HEK293 (cell line): ENCODE data around the gene EXOSC7.

Experiments used
- BCL11A ChIP-seq: fragments of 450-650 bp; formaldehyde crosslinking; IDR thresholded peaks from 2 replicates; pipeline ENCODE4 v1.5.1; 2016; ENCODE audit warnings: low read depth, missing biosample characterization, missing genetic modification characterization
- EGR2 ChIP-seq: fragments of 450-650 bp; formaldehyde crosslinking; IDR thresholded peaks from 2 replicates; pipeline ENCODE4 v1.5.1; 2016; ENCODE audit warnings: low read depth, missing biosample characterization, missing genetic modification characterization
- FEZF1 ChIP-seq: fragments of 450-650 bp; formaldehyde crosslinking; IDR thresholded peaks from 2 replicates; pipeline ENCODE4 v1.5.1; 2016; ENCODE audit warnings: missing biosample characterization, missing genetic modification characterization
- HOXC10 ChIP-seq: sonication (generic); formaldehyde crosslinking; IDR thresholded peaks from 2 replicates; pipeline ENCODE4 v1.8.1; 2023; ENCODE audit warnings: mild to moderate bottlenecking, missing genetic modification reagents
- KLF1 ChIP-seq: fragments of 450-650 bp; formaldehyde crosslinking; IDR thresholded peaks from 2 replicates; pipeline ENCODE4 v1.5.1; 2016; ENCODE audit warnings: missing biosample characterization, missing genetic modification characterization
- KLF8 ChIP-seq: fragments of 450-650 bp; formaldehyde crosslinking; IDR thresholded peaks from 2 replicates; pipeline ENCODE4 v1.5.1; 2016; ENCODE audit warnings: missing biosample characterization, missing genetic modification characterization
- MZF1 ChIP-seq: fragments of 450-650 bp; formaldehyde crosslinking; IDR thresholded peaks from 2 replicates; pipeline ENCODE4 v1.5.1; 2017; ENCODE audit warnings: missing biosample characterization, missing genetic modification characterization, borderline replicate concordance
- ZNF114 ChIP-seq: fragments of 450-650 bp; formaldehyde crosslinking; IDR thresholded peaks from 2 replicates; pipeline ENCODE4 v1.5.0; 2017; ENCODE audit warnings: missing biosample characterization, missing genetic modification characterization
- ZNF132 ChIP-seq: fragments of 450-650 bp; formaldehyde crosslinking; IDR thresholded peaks from 2 replicates; pipeline ENCODE4 v1.5.1; 2017; ENCODE audit warnings: missing biosample characterization, missing genetic modification characterization, borderline replicate concordance
- ZNF133 ChIP-seq: fragments of 450-650 bp; formaldehyde crosslinking; IDR thresholded peaks from 2 replicates; pipeline ENCODE4 v1.5.1; 2016; ENCODE audit warnings: missing biosample characterization, missing genetic modification characterization
- ZNF146 ChIP-seq: fragments of 450-650 bp; formaldehyde crosslinking; IDR thresholded peaks from 2 replicates; pipeline ENCODE4 v1.5.1; 2016; ENCODE audit warnings: missing biosample characterization, missing genetic modification characterization
- ZNF169 ChIP-seq: fragments of 450-650 bp; formaldehyde crosslinking; IDR thresholded peaks from 2 replicates; pipeline ENCODE4 v1.5.1; 2016; ENCODE audit warnings: missing biosample characterization, missing genetic modification characterization
- ZNF2 ChIP-seq: fragments of 450-650 bp; formaldehyde crosslinking; IDR thresholded peaks from 2 replicates; pipeline ENCODE4 v1.5.1; 2016; ENCODE audit warnings: missing biosample characterization, missing genetic modification characterization
- ZNF214 ChIP-seq: fragments of 450-650 bp; formaldehyde crosslinking; IDR thresholded peaks from 2 replicates; pipeline ENCODE4 v1.5.1; 2017; ENCODE audit warnings: missing biosample characterization, mild to moderate bottlenecking, missing genetic modification characterization, borderline replicate concordance
- ZNF24 ChIP-seq: fragments of 450-650 bp; formaldehyde crosslinking; IDR thresholded peaks from 2 replicates; pipeline ENCODE4 v1.5.1; 2016; ENCODE audit warnings: missing biosample characterization, missing genetic modification characterization
- ZNF354C ChIP-seq: fragments of 450-650 bp; formaldehyde crosslinking; IDR thresholded peaks from 2 replicates; pipeline ENCODE4 v1.5.1; 2016; ENCODE audit warnings: missing biosample characterization, missing genetic modification characterization, low read depth, borderline replicate concordance
- ZNF433 ChIP-seq: fragments of 450-650 bp; formaldehyde crosslinking; IDR thresholded peaks from 2 replicates; pipeline ENCODE4 v1.5.1; 2016; ENCODE audit warnings: missing biosample characterization, missing genetic modification characterization, low read depth
- ZNF48 ChIP-seq: fragments of 450-650 bp; formaldehyde crosslinking; IDR thresholded peaks from 2 replicates; pipeline ENCODE4 v1.5.1; 2016; ENCODE audit warnings: missing biosample characterization, missing genetic modification characterization
- ZNF707 ChIP-seq: fragments of 450-650 bp; formaldehyde crosslinking; IDR thresholded peaks from 2 replicates; pipeline ENCODE4 v1.5.1; 2016; ENCODE audit warnings: missing biosample characterization, missing genetic modification characterization
- ZNF747 ChIP-seq: fragments of 450-650 bp; formaldehyde crosslinking; IDR thresholded peaks from 2 replicates; pipeline ENCODE4 v1.5.1; 2016; ENCODE audit warnings: missing biosample characterization, missing genetic modification characterization
- ZXDB ChIP-seq: fragments of 450-650 bp; formaldehyde crosslinking; IDR thresholded peaks from 2 replicates; pipeline ENCODE4 v1.5.1; 2016; ENCODE audit warnings: missing biosample characterization, missing genetic modification characterization
- TF ChIP-seq, protein P1 (sequence below): fragments of 450-650 bp; formaldehyde crosslinking; IDR thresholded peaks from 2 replicates; pipeline ENCODE4 v1.5.1; 2016; ENCODE audit warnings: missing biosample characterization, missing genetic modification characterization
- TF ChIP-seq, protein P2 (sequence below): fragments of 450-650 bp; formaldehyde crosslinking; IDR thresholded peaks from 2 replicates; pipeline ENCODE4 v1.5.1; 2016; ENCODE audit warnings: missing biosample characterization, missing genetic modification characterization
- TF ChIP-seq, protein P3 (sequence below): fragments of 450-650 bp; formaldehyde crosslinking; IDR thresholded peaks from 2 replicates; pipeline ENCODE4 v1.5.1; 2016; ENCODE audit warnings: missing biosample characterization, missing genetic modification characterization, borderline replicate concordance
- TF ChIP-seq, protein P4 (sequence below): fragments of 450-650 bp; formaldehyde crosslinking; IDR thresholded peaks from 2 replicates; pipeline ENCODE4 v1.5.1; 2016; ENCODE audit warnings: missing biosample characterization, missing genetic modification characterization, borderline replicate concordance
- TF ChIP-seq, protein P5 (sequence below): fragments of 450-650 bp; formaldehyde crosslinking; IDR thresholded peaks from 2 replicates; pipeline ENCODE4 v1.5.1; 2016; ENCODE audit warnings: missing biosample characterization, missing genetic modification characterization

EXOSC7 gene

DNA sequence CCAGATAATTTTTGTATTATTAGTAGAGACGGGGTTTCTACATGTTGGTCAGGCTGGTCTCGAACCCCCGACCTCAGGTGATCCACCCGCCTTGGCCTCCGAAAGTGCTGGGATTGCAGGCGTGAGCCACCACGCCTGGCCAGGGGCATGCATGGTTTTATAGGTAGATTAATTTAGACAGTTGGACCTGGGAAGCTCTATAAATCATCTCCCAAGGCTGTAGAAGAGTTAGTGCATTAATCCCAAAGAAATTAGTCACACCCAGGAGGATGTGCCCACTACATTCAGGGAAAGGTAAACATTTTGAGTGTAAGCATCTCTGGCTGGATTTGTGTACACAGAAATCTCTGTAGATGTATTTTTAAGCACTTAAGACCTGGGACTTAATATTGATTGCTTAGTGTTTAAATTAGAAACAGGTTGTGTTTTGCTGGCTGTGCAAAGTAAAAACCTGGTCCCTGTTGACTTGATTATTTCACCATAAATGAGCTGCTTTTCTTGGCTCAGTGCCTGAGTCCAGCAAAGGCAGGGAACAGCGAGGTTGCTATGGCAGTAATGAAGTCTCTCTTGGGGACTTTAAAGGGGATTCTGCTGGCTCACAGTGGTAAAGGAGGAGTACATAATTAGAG, 19.2 kb downstream of the EXOSC7 start (continued):
- TF ChIP-seq, protein P1, sequence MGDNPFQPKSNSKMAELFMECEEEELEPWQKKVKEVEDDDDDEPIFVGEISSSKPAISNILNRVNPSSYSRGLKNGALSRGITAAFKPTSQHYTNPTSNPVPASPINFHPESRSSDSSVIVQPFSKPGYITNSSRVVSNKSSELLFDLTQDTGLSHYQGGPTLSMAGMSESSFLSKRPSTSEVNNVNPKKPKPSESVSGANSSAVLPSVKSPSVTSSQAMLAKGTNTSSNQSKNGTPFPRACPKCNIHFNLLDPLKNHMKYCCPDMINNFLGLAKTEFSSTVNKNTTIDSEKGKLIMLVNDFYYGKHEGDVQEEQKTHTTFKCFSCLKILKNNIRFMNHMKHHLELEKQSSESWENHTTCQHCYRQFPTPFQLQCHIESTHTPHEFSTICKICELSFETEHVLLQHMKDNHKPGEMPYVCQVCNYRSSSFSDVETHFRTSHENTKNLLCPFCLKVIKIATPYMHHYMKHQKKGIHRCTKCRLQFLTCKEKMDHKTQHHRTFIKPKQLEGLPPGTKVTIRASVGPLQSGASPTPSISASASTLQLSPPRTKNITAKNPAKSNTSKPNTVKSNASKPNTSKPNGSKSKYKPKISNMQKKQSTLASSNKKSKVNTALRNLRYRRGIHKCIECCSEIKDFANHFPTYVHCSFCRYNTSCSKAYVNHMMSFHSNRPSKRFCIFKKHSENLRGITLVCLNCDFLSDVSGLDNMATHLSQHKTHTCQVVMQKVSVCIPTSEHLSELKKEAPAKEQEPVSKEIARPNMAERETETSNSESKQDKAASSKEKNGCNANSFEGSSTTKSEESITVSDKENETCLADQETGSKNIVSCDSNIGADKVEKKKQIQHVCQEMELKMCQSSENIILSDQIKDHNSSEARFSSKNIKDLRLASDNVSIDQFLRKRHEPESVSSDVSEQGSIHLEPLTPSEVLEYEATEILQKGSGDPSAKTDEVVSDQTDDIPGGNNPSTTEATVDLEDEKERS (tag by site-specific recombination), result no peak
- TF ChIP-seq ZNF146 (tag by site-specific recombination) (0 out of 2 replicates have a peak, but pooled peaks have one; percentile 43), ZNF132 (no peak), MZF1 (tag by site-specific recombination) (peak; percentile 99), ZNF48 (tag by site-specific recombination) (no peak), ZNF114 (tag by site-specific recombination) (no peak), BCL11A (tag by site-specific recombination) (0 out of 2 replicates have a peak, but pooled peaks have one; percentile 49), EGR2 (tag by site-specific recombination) (0 out of 2 replicates have a peak, but pooled peaks have one; percentile 5), ZNF354C (no peak), ZNF169 (tag by site-specific recombination) (no peak), KLF8 (tag by site-specific recombination) (no peak), ZXDB (tag by site-specific recombination) (peak; percentile 91; the same call in 1 of the 2 replicates), ZNF707 (no peak), ZNF133 (tag by site-specific recombination) (no peak), ZNF24 (tag by site-specific recombination) (peak; percentile 83; the same call in 1 of the 2 replicates), ZNF433 (no peak), ZNF2 (tag by site-specific recombination) (peak; percentile 90), FEZF1 (tag by site-specific recombination) (peak; percentile 90), HOXC10 (CRISPR knock-in tag) (no peak), ZNF747 (tag by site-specific recombination) (no peak), KLF1 (tag by site-specific recombination) (peak; percentile 71), ZNF214 (no peak)
- TF ChIP-seq, protein P2, sequence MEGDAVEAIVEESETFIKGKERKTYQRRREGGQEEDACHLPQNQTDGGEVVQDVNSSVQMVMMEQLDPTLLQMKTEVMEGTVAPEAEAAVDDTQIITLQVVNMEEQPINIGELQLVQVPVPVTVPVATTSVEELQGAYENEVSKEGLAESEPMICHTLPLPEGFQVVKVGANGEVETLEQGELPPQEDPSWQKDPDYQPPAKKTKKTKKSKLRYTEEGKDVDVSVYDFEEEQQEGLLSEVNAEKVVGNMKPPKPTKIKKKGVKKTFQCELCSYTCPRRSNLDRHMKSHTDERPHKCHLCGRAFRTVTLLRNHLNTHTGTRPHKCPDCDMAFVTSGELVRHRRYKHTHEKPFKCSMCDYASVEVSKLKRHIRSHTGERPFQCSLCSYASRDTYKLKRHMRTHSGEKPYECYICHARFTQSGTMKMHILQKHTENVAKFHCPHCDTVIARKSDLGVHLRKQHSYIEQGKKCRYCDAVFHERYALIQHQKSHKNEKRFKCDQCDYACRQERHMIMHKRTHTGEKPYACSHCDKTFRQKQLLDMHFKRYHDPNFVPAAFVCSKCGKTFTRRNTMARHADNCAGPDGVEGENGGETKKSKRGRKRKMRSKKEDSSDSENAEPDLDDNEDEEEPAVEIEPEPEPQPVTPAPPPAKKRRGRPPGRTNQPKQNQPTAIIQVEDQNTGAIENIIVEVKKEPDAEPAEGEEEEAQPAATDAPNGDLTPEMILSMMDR (tag by site-specific recombination), result no peak
- TF ChIP-seq, protein P3, sequence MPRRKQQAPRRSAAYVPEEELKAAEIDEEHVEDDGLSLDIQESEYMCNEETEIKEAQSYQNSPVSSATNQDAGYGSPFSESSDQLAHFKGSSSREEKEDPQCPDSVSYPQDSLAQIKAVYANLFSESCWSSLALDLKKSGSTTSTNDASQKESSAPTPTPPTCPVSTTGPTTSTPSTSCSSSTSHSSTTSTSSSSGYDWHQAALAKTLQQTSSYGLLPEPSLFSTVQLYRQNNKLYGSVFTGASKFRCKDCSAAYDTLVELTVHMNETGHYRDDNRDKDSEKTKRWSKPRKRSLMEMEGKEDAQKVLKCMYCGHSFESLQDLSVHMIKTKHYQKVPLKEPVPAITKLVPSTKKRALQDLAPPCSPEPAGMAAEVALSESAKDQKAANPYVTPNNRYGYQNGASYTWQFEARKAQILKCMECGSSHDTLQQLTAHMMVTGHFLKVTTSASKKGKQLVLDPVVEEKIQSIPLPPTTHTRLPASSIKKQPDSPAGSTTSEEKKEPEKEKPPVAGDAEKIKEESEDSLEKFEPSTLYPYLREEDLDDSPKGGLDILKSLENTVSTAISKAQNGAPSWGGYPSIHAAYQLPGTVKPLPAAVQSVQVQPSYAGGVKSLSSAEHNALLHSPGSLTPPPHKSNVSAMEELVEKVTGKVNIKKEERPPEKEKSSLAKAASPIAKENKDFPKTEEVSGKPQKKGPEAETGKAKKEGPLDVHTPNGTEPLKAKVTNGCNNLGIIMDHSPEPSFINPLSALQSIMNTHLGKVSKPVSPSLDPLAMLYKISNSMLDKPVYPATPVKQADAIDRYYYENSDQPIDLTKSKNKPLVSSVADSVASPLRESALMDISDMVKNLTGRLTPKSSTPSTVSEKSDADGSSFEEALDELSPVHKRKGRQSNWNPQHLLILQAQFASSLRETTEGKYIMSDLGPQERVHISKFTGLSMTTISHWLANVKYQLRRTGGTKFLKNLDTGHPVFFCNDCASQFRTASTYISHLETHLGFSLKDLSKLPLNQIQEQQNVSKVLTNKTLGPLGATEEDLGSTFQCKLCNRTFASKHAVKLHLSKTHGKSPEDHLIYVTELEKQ, result peak; percentile 86
- TF ChIP-seq, protein P4, sequence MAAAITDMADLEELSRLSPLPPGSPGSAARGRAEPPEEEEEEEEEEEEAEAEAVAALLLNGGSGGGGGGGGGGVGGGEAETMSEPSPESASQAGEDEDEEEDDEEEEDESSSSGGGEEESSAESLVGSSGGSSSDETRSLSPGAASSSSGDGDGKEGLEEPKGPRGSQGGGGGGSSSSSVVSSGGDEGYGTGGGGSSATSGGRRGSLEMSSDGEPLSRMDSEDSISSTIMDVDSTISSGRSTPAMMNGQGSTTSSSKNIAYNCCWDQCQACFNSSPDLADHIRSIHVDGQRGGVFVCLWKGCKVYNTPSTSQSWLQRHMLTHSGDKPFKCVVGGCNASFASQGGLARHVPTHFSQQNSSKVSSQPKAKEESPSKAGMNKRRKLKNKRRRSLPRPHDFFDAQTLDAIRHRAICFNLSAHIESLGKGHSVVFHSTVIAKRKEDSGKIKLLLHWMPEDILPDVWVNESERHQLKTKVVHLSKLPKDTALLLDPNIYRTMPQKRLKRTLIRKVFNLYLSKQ, result no peak
- TF ChIP-seq, protein P5, sequence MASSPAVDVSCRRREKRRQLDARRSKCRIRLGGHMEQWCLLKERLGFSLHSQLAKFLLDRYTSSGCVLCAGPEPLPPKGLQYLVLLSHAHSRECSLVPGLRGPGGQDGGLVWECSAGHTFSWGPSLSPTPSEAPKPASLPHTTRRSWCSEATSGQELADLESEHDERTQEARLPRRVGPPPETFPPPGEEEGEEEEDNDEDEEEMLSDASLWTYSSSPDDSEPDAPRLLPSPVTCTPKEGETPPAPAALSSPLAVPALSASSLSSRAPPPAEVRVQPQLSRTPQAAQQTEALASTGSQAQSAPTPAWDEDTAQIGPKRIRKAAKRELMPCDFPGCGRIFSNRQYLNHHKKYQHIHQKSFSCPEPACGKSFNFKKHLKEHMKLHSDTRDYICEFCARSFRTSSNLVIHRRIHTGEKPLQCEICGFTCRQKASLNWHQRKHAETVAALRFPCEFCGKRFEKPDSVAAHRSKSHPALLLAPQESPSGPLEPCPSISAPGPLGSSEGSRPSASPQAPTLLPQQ, result 0 out of 2 replicates have a peak, but pooled peaks have one; percentile 37
